ENCODE data around the gene WDR38. TPM values are rescaled to one million over a fixed set of nuclear protein-coding genes. Genes with fewer than 3 reads are reported as not detected.
A peak's percentile ranks its signal among the peaks of the same experiment; 100 is the strongest.

Gene WDR38
- total and polyA plus RNA-seq, 2 of the 4 experiments (the other 2 are of a cell fraction): not detected

GRCh38 chr9:124829334-124829669 is 24.0 kb upstream of the WDR38 start:
- H3K27ac ChIP-seq (ENCODE audit: insufficient read depth, low read length): no peak overlapping the region
- no peaks in the 10 kb centered on the region for H3K36me3 ChIP-seq (ENCODE audit: control insufficient read depth, insufficient read depth, low read length)
- CTCF ChIA-PET: interaction anchor here (1.0 kb wide), 1 partner anchor 11 kb away, joined by 5 read pairs; no protein-coding TSS in a partner anchor
- dilution Hi-C loops (cut with HindIII; ENCODE audit: low sequenced_read_pairs, unreplicated experiment) (no loop called here), in situ Hi-C loops (cut with MboI; ENCODE audit: low sequenced_read_pairs) (no loop called here), intact Hi-C loops (cut with micrococcal nuclease) (no loop called here)
- no peak overlapping the region for H2BK20ac ChIP-seq (ENCODE audit: low read depth, low read length)
- H2AK9ac ChIP-seq (replicated peaks; ENCODE audit: low read depth, low read length, poor library complexity): no peak overlapping the region
- no peak overlapping the region for H3K56ac ChIP-seq (ENCODE audit: extremely low read depth, insufficient read depth, low read length)
- H2BK120ac ChIP-seq (ENCODE audit: low read depth, low read length): no peak overlapping the region
- H4K5ac ChIP-seq (ENCODE audit: low read depth, low read length): no peak overlapping the region
- H3K4me2 ChIP-seq (ENCODE audit: low read depth, low read length): no peak overlapping the region
- POLR2A ChIA-PET (ENCODE audit: unreplicated experiment): interaction anchor here (0.7 kb wide), 1 partner anchor 31 kb away, joined by 8 read pairs; no protein-coding TSS in a partner anchor
- no peaks in the 10 kb centered on the region for H3K79me1 ChIP-seq (ENCODE audit: low read depth in 1 of 2, low read length in 2 of 2)
- H3K23ac ChIP-seq (ENCODE audit: low read depth, low read length): no peak overlapping the region
- H2AFZ ChIP-seq (replicated peaks; ENCODE audit: low read length, poor library complexity): no peak overlapping the region
- no peak overlapping the region for H4K8ac ChIP-seq (ENCODE audit: low read depth in 2 of 2, low read length in 2 of 2)
- H3K9me3 ChIP-seq (ENCODE audit: control insufficient read depth, insufficient read depth, low read length): 0 out of 2 replicates have a peak, but pooled peaks cover 2% of the 10 kb centered on the region
- peaks cover 4% of the 10 kb centered on the region; the same call in 1 of the 2 replicates for H3K9me1 ChIP-seq (ENCODE audit: insufficient read depth, low read length)
- no peak for DNase-seq
- H3K4ac ChIP-seq (ENCODE audit: low read depth, low read length): no peak overlapping the region
- BruUV-seq (replicated peaks): no TSS peak
- TF ChIP-seq MAFK (IDR thresholded peaks at IDR 0.05; ENCODE audit: low read depth, low read length) (no peak), POLR2A (IDR thresholded peaks at IDR 0.05; ENCODE audit: low read depth, low read length) (no peak), FOS (IDR thresholded peaks at IDR 0.05; ENCODE audit: low read depth, low read length) (no peak), BHLHE40 (IDR thresholded peaks at IDR 0.05; ENCODE audit: low read depth, low read length) (no peak), USF2 (IDR thresholded peaks at IDR 0.05; ENCODE audit: low read depth, low read length) (no peak), MXI1 (IDR thresholded peaks at IDR 0.05; ENCODE audit: borderline replicate concordance, low read depth, low read length) (no peak), RFX5 (IDR thresholded peaks at IDR 0.05; ENCODE audit: low read depth, low read length) (no peak), CHD1 (IDR thresholded peaks at IDR 0.05; ENCODE audit: low read depth, low read length) (no peak), RAD21 (IDR thresholded peaks at IDR 0.05; ENCODE audit: low read length) (no peak), CTCF (conservative IDR thresholded peaks at IDR 0.05; ENCODE audit: low read depth, low read length) (no peak), MAZ (IDR thresholded peaks at IDR 0.05; ENCODE audit: borderline replicate concordance, low read depth, low read length) (no peak), SMC3 (IDR thresholded peaks at IDR 0.05; ENCODE audit: low read depth, low read length) (no peak), CEBPB (IDR thresholded peaks at IDR 0.05; ENCODE audit: low read depth, low read length) (no peak), ELK1 (IDR thresholded peaks at IDR 0.05; ENCODE audit: borderline replicate concordance, low read depth, low read length) (no peak), RCOR1 (IDR thresholded peaks at IDR 0.05; ENCODE audit: insufficient replicate concordance, low read length) (no peak), NFE2L2 (IDR thresholded peaks at IDR 0.05; ENCODE audit: low read depth, low read length) (no peak)
- H2BK5ac ChIP-seq (ENCODE audit: low read depth, low read length, poor library complexity, severe bottlenecking): no peak overlapping the region
- peaks cover 12% of the 10 kb centered on the region for H3K4me1 ChIP-seq (ENCODE audit: control insufficient read depth, insufficient read depth, low read length)
- H3K4me3 ChIP-seq (ENCODE audit: insufficient read depth, low read depth, low read length): no peak overlapping the region
- no peak overlapping the region for H2BK15ac ChIP-seq (ENCODE audit: low read depth, low read length)
- H2AK5ac ChIP-seq (ENCODE audit: low read depth, low read length): 0 out of 2 replicates have a peak overlapping the region, but pooled peaks have one; percentile 7
- 10% methylated on average over 2 of the region's 5 CpGs; no CpG with 5 or more reads in 1 of the 2 experiments for WGBS, 2 experiments (ENCODE audit: extremely low coverage in 2 of 2, insufficient read length in 1 of 2)
- no peak overlapping the region for H3K18ac ChIP-seq (ENCODE audit: low read depth, low read length)
- H4K20me1 ChIP-seq (ENCODE audit: insufficient read depth, low read length): no peaks in the 10 kb centered on the region; the same call in 1 of the 2 replicates
- no peak for ATAC-seq (ENCODE audit: low read depth)
- no peak overlapping the region for H3K9ac ChIP-seq (ENCODE audit: low read depth, low read length)
- no peaks in the 10 kb centered on the region for H3K27me3 ChIP-seq (ENCODE audit: control insufficient read depth, insufficient read depth, low read length)
- H3K14ac ChIP-seq (replicated peaks; ENCODE audit: low read depth, low read length): no peak overlapping the region
- H4K91ac ChIP-seq (ENCODE audit: insufficient read depth, low read depth, low read length): no peak overlapping the region

All from IMR-90 (cell line).